Aorta (tissue), 5 donors: ENCODE measurements around the gene LTN1. TPM values are rescaled to one million over a fixed set of nuclear protein-coding genes. Genes with fewer than 3 reads are reported as not detected.
A peak's percentile ranks its signal among the peaks of the same experiment; 100 is the strongest.

Source experiments
- ATAC-seq: fragments of 200-7000 bp; cut with Tn5 transposase; one replicate; pipeline ENCODE4 v1.9.1; 2022; ENCODE audit warnings: moderate library complexity; ENCODE audit not compliant: low FRiP score
- DNase-seq, 2 donors: peaks; one replicate each; pipeline ENCODE4 v3.0.0-alpha.2; 2020
- H3K27ac ChIP-seq, 2 donors: one replicate each; pipeline ENCODE4 v1.5.1; 2013; ENCODE audit warnings: low read length in 2 of 2, mild to moderate bottlenecking in 2 of 2, moderate library complexity in 2 of 2, control low read depth in 1 of 2, inconsistent platforms in 1 of 2, low read depth in 1 of 2
- H3K27me3 ChIP-seq, 2 donors: one replicate each; pipeline ENCODE4 v1.6.1; 2013; ENCODE audit warnings: control low read depth in 1 of 2, low read length in 1 of 2, mild to moderate bottlenecking in 1 of 2, moderate library complexity in 1 of 2; ENCODE audit not compliant: insufficient read depth in 2 of 2, control insufficient read depth in 1 of 2
- H3K36me3 ChIP-seq, 2 donors: one replicate each; pipeline ENCODE4 v1.6.1; 2013; ENCODE audit warnings: control low read depth in 1 of 2, low read length in 1 of 2, mild to moderate bottlenecking in 1 of 2; ENCODE audit not compliant: insufficient read depth in 2 of 2, control insufficient read depth in 1 of 2
- H3K4me1 ChIP-seq, 2 donors: one replicate each; pipeline ENCODE4 v1.6.1; 2013; ENCODE audit warnings: low read length in 2 of 2, control low read depth in 1 of 2, mild to moderate bottlenecking in 1 of 2, moderate library complexity in 1 of 2; ENCODE audit not compliant: insufficient read depth in 2 of 2, control insufficient read depth in 1 of 2
- H3K4me3 ChIP-seq, 2 donors: one replicate each; pipeline ENCODE4 v1.5.1; 2013; ENCODE audit warnings: low read length in 2 of 2, control low read depth in 1 of 2, mild to moderate bottlenecking in 1 of 2
- H3K9me3 ChIP-seq: one replicate; pipeline ENCODE4 v1.6.1; 2013; ENCODE audit warnings: mild to moderate bottlenecking, low read length; ENCODE audit not compliant: control insufficient read depth
- WGBS, 2 donors: extraction: QIAGEN DNeasy Blood & Tissue Kit; methylation state at CpG; one replicate each; pipeline ENCODE4 v1.1.7; 2013; 5-methylcytosine and 5-hydroxymethylcytosine counted together
- intact Hi-C, 2 donors: fragments of 100-400 bp; cut with DNase I; formaldehyde crosslinking; loops; one replicate each; pipeline versions ENCODE4 v1.14.2 to v1.15.0; 2022
- polyA plus RNA-seq, 2 donors: library from polyadenylated mRNA; stranded (reverse); fragments of 200-250 nt; gene quantifications; one replicate each; pipeline ENCODE4 v1.2.3, GENCODE V29; 2013
- total RNA-seq, 2 donors: library from RNA; stranded (reverse); fragmentation: NEBNext Ultra II Directional; extraction: Animal tissue kit (Norgen Biotek cat#: 25700); gene quantifications; one replicate each; pipeline ENCODE4 v1.2.1, GENCODE V29; 2021
- donor health status: healthy with polysubstance abuse.
- donor health status: Bipolar disorder and iron deficiency.
- donor health status: DM: no; HTN: no; CAD: no.
- donor health status: DM: no; HTN: no; CAD: no.
- donor health status: DM: yes; HTN: yes; CAD: no.

Gene LTN1
- total and polyA plus RNA-seq, 4 donors, result 2.9 to 36.8 (median 22.0) TPM

DNA sequence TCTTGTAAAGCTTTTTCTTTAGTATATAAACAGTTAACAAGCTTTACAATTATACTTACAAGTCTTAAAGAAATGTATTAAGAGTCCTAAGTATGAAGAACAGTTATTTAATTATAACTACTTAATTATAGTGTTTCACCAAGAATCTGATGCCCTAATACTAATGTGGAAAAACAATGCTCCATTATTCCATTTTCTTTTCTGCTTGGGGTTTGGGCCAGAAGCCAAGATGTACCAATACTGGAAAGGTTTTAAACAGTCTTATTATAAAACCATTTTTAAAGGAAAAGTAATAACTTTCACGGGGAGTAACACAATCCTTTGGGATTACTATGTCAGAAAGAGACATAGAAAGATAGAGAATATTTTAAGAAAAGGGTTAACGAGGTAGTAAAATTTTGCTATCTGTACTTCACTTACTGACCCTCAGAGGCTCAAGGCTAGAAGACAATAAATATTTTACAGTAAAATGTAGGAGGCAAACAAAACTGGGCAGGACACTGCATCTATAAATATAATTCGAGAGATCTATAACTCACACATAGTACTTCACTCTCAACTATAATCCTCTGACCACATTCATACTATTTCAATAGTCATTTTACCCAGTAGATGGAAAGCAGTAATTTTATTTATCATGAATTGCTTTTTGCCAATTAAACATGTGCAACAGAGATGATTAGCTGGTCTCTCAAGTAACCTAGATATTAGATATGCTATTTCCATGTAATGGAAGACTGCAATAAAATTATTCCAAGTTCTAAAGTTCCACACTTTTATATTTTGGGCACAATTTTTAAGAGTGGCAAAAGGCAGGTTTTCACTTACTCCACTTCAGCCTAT lies 63.9 kb downstream of the LTN1 start:
- WGBS, 2 donors, result 63 to 68% methylated on average over 3 of the region's 3 CpGs
- no peak overlapping the region for H3K27ac ChIP-seq

DNA sequence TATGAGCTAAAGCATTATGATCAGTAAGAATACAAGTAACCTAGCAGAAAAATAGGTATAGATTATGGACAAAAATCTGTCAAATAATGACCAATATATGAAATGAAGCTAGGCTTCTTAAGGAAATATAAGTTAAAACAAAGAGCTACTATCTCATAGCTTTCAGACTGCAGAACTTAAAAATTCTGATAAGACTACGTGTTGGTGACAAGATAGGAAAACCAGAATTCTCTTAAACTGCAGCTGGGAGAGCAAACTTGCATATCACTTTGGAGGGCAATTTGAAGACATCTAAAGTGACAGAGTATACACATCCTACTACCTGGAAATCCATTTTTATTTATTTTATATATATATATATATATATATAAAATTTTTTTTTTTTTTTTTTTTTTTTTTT lies 65.5 kb downstream of the LTN1 start:
- no peaks in the 10 kb centered on the region for H3K9me3 ChIP-seq
- H3K36me3 ChIP-seq, result peaks cover 0 to 2% of the 10 kb centered on the region in 2 donors
- H3K4me3 ChIP-seq, result no peak overlapping the region
- H3K27me3 ChIP-seq, result no peaks in the 10 kb centered on the region
- intact Hi-C loops, result no loop called here
- no peak overlapping the region for H3K27ac ChIP-seq
- WGBS, 2 donors, result 98 to 100% methylated on average over 1 of the region's 1 CpG
- DNase-seq (no peak), ATAC-seq (no peak)
- no peaks in the 10 kb centered on the region for H3K4me1 ChIP-seq

More for the DNA sequence above, 63.9 kb downstream of the LTN1 start:
- DNase-seq (no peak), ATAC-seq (no peak)
- H3K9me3 ChIP-seq, result no peaks in the 10 kb centered on the region
- H3K27me3 ChIP-seq, result no peaks in the 10 kb centered on the region
- no peaks in the 10 kb centered on the region for H3K36me3 ChIP-seq
- H3K4me1 ChIP-seq, result peaks cover 0 to 2% of the 10 kb centered on the region in 2 donors
- intact Hi-C loops, result no loop called here
- H3K4me3 ChIP-seq, result no peak overlapping the region

DNA sequence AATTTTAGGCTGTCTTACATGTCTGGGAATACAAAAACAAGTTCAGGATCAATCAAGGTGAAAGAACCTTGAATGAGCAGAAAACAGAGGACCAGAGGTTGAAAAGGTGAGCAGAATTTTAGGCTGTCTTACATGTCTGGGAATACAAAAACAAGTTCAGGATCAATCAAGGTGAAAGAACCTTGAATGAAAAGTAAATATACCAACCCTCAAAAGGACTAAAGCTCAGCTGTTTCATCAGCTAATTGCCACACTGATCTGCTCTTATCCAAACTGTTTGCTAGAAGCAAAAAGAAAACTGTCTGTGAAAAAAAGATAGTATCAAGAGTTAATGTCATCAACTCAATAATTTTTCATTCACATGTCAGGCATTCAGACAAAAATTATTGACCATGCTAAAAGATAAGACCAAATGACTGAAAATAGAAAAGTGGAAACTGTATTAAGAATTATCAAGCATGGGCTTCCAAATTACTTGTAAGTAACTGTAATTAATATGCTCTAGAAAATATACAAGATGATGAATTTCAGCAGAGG lies 69.2 kb downstream of the LTN1 start:
- H3K36me3 ChIP-seq, result peaks cover 0 to 2% of the 10 kb centered on the region in 2 donors
- no peak for ATAC-seq
- intact Hi-C loops, result no loop called here

DNA sequence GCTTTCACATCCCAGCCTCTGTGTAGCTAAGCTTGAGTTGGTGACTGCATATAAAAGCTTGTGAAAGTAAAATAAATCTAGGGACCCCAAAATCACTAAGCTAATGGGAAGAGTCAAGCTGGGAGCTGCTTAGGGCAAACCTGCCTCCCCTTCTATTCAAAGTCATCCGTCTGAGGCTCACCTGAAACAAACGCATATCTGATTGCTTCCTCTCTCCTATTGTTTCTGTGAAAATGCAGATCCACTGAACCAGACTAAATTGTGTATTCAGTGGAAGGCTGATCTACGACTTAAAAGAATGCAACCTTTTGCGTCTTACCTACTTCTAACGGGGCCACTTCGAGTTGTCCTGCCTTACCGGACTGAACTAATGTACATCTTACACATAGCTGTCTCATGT lies 70.3 kb downstream of the LTN1 start:
- WGBS, 2 donors, result 87 to 88% methylated on average over 7 of the region's 7 CpGs
- intact Hi-C loops, result no loop called here
- no peaks in the 10 kb centered on the region for H3K4me1 ChIP-seq
- H3K4me3 ChIP-seq, result no peak overlapping the region
- no peaks in the 10 kb centered on the region for H3K9me3 ChIP-seq
- H3K36me3 ChIP-seq, result peaks cover 0 to 2% of the 10 kb centered on the region in 2 donors
- ATAC-seq, result no peak
- no peak overlapping the region for H3K27ac ChIP-seq
- no peak for DNase-seq
- no peaks in the 10 kb centered on the region for H3K27me3 ChIP-seq

More for the DNA sequence above, 69.2 kb downstream of the LTN1 start:
- H3K27me3 ChIP-seq, result no peaks in the 10 kb centered on the region
- no peak overlapping the region for H3K4me3 ChIP-seq
- no peak overlapping the region for H3K27ac ChIP-seq
- no peak for DNase-seq
- no peaks in the 10 kb centered on the region for H3K4me1 ChIP-seq
- no peaks in the 10 kb centered on the region for H3K9me3 ChIP-seq

DNA sequence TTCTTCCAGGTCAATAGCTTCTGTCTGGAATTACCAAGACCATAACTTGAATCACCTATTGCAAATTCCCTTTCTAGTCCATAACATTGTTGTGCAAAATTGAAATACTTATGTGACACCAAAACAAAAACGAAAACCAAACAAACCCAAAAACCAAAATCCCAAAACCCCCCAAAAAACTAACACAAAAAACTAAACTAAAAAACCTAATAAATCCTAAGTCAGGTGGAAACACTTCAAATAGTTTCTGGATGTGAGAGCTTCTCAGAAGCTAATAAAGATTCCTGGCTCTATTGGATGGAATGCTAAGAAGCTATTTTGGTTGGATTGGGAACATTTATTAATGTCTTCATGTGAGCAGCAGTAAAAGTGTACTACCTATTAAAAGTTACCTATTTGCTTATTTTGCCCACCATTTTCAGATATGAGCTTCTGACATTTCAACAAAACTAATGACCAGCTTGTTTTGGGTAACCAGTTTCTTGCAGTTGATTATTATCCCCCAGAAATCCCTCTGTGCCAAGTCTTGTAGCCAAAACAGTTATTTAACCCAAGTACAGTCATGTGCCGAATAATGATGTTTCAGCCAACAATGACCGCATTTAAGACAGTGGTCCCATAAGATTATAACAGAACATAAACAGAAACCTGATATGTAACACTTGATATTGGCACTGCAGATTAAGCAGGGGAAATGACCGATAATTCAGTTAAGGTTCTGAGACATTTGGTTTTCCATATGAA lies 76.4 kb downstream of the LTN1 start:
- intact Hi-C loops, result no loop called here
- H3K4me1 ChIP-seq, result peaks cover 2% of the 10 kb centered on the region in 2 donors
- ATAC-seq, result no peak
- no peak overlapping the region for H3K27ac ChIP-seq
- no peaks in the 10 kb centered on the region for H3K27me3 ChIP-seq
- no peak for DNase-seq
- no peak overlapping the region for H3K4me3 ChIP-seq
- no peaks in the 10 kb centered on the region for H3K36me3 ChIP-seq
- no peaks in the 10 kb centered on the region for H3K9me3 ChIP-seq
- WGBS, 2 donors, result 26 to 37% methylated on average over 4 of the region's 4 CpGs

DNA sequence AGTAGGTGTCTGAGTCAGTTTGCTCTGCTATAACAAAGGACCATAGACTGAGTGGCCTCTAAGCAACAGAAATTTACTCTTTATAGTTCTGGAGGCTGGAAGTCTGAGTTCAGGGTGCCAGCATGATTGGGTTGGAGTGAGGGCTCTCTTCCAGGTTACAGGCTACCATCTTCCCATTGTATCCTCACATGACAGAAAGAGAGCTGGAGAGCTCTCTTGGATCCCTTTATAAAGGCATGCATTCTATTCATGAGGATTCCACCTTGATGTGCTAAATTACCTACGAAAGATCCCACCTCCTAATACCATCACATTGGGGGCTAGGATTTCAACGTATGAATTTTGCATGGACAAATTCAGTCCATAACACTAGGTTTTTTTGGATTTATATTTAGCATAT lies 79.6 kb downstream of the LTN1 start:
- Histone ChIP-seq H3K4me3 (no peak overlapping the region), H3K27ac (no peak overlapping the region), H3K36me3 (no peaks in the 10 kb centered on the region), H3K27me3 (no peaks in the 10 kb centered on the region), H3K9me3 (no peaks in the 10 kb centered on the region), H3K4me1 (peaks cover 2% of the 10 kb centered on the region in 2 donors)
- 76 to 82% methylated on average over 2 of the region's 2 CpGs for WGBS, 2 donors
- DNase-seq, result no peak
- intact Hi-C loops, result no loop called here
- ATAC-seq, result no peak

DNA sequence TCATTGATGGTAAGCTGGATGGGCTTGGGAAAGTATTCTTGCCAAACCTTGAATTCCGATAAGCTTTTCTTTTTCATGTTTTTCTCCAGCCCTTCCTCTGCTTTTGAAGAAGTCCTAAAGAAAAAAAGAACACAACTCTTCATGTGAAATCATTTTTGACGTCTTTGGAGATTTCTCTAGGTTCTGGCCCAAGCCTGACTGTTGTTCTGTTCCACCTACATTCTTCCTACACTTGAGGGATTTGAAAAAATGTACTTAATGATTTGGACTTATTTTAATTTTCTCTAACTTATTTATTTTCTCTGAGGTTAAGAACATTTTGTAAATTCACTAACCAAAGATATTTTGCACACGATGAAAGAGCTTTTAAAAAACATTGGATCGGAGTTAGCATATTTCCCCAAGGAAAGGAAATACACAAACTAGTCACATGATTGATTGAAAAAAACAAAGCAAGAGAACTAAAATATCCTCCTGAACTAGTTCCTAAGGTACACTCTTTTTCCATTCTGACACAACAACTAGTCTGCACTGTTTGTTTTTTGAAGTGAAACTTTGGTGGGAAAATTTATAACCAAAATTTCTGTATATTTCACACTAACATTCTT lies 82.3 kb downstream of the LTN1 start:
- H3K36me3 ChIP-seq, result no peaks in the 10 kb centered on the region
- H3K27me3 ChIP-seq, result no peaks in the 10 kb centered on the region
- H3K9me3 ChIP-seq, result no peaks in the 10 kb centered on the region
- no peak overlapping the region for H3K4me3 ChIP-seq
- intact Hi-C loops, result no loop called here
- peak overlapping the region in 1 of 2 donors; percentile 7 for H3K27ac ChIP-seq
- peaks cover 0 to 2% of the 10 kb centered on the region in 2 donors for H3K4me1 ChIP-seq
- WGBS, 2 donors, result 14 to 15% methylated on average over 4 of the region's 4 CpGs
- DNase-seq (no peak), ATAC-seq (peak; percentile 26)

DNA sequence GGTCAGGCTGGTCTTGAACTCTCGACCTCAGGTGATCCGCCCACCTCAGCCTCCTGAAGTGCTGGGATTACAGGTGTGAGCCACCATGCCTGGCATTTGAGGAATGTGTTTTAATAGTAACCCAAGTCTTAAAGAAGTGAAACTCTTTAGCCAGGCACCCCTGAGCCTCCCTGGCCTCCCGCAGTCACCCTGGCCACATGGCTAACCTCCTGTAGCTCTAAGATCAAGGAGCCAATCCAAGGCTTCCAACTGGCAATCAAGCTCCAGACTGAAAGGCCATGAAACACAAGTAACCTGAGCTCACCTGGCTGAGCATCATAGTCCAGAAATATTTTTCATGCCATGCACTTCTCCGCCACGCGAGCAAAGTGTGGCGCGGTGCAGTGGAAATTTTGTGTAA lies 84.3 kb downstream of the LTN1 start:
- DNase-seq, result no peak
- intact Hi-C loops, result no loop called here
- no peaks in the 10 kb centered on the region for H3K9me3 ChIP-seq
- no peak for ATAC-seq
- 95 to 97% methylated on average over 8 of the region's 8 CpGs for WGBS, 2 donors
- H3K4me3 ChIP-seq, result no peak overlapping the region
- H3K4me1 ChIP-seq, result peaks cover 0 to 4% of the 10 kb centered on the region in 2 donors
- H3K27me3 ChIP-seq, result no peaks in the 10 kb centered on the region
- H3K27ac ChIP-seq, result no peak overlapping the region
- no peaks in the 10 kb centered on the region for H3K36me3 ChIP-seq
